NCI-H2029 (cell line): ENCODE results near the gene SLC15A1.
"Not testable (repeated sequence)": the region's sequence is repeated elsewhere in the genome, so short reads cannot be mapped to it uniquely, and the experiment has no call there.

Experiments
- DNase-seq: peaks from one replicate; lab custom pipeline; 2025; lab: John Stamatoyannopoulos, UW

Gene SLC15A1

DNA sequence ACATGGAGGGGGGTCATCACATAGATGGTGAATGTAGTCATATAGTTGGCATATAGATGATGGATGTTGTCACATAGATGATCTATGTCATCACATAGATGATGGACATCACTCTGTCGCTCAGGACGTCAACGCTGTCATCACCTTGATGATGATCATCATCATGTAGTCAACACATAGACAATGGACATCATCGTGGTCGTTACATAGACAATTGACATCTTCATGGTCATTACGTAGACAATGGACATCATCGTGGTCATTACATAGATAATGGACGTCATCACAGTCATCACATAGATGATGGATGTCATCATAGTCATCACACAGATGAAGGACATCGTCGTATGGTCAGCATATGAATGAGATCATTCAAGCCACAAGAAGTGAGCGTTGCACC lies 28.6 kb upstream of the SLC15A1 start:
- DNase-seq, result no peak

DNA sequence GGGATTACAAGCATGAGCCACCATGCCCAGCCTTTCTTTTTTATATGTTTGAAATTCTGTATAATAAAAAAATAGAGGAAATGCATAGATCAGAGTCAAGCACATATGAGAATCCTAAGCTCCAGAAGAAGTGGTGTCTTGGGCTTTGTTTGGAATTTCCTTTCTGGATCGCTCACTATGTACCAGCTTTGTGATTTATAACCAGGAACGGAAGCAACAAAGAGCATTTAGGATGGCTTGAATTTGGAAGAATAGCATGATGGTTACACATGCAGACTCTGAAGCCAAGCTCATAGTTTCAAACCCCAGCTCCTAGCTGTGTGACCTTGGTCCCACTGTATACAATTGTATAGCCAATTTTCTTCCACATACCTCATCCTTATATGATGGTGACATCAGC lies 28.0 kb upstream of the SLC15A1 start:
- DNase-seq, result no peak

DNA sequence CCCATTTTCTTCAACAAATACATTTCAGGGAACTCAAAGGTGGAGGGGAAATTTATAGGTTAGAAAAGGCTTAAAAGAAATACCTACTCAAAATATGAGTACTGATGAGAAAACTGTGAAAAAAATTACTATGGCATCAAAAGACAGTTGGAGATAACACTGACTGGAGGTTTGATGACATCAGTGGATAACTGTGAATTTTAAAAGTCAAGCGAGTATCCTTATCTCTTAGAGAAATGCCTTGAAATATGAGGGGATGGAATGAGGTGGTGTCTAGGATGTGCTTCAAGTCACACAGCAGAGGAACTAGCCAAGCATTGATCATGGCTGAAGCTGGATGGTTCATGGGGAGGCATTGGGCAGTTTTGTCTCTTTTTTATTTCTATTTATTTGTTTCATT lies 27.2 kb upstream of the SLC15A1 start:
- no peak for DNase-seq

DNA sequence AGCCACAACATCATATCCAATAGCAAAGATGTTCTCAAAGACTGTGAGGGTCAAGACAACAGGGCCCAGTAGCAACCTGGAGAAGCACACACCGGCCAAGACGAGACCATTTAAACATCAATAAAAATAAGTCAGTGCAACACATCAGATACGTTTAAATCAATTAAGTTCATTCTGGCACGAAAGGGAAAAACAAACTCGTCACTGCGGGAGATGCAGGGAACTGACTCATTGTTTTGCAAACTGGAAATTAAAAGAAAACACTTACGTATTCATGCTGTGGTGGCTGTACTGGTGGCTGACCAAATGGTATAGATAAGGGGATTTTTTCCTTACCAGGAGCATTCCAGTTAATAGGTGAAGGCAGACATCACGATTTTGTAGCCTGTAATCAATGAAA lies 26.3 kb upstream of the SLC15A1 start:
- no peak for DNase-seq

DNA sequence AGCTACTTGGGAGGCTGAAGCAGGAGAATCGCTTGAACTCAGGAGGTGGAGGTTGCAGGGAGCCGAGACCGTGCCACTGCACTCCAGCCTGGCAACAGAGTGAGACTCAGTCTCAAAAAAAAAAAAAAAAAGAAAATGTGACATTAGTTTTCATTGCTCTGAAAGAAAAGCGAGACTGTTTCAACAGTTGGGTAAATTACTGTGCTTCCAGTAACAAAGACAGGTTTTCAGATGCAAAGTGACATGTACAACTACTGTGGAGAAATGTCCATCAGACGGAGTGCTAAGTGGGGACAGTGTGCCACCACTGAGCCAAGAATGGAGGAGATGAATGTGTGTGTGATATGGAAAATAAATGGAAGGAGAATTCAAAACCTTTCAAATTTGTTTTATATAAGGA lies 24.2 kb upstream of the SLC15A1 start:
- no peak for DNase-seq

DNA sequence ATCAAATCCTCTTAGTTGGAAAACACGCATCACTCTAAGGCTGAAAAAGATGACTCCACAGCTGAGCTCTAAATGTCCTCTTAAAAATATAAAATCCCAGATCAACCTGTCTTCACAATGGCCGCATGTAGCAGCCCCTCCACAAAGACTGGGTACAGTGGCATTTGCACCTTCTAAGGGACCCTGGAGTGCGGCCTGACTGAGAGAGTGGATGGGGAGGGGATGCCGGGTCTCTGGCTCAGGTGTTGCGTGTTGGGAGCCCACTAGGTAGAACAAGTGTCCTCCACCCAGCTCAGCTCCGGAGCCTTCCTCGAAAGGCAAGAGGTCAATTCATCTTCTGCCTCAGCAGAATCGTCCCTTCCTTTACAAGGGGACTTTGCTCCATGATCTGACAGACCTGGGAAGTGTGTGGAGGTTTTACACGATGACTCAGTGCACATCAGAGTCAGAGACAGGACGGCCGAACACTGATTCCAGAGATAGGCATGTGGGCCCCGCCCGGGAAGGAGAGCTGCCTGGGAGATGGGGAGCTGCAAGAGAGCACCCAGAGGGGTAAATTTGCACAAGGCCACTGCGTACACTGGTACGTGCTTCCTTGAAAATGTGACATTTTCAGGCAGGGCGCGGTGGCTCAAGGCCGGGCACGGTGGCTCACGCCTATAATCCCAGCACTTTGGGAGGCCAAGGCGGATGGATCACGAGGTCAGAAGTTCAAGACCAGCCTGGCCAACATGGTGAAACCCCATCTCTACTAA lies 23.5 kb upstream of the SLC15A1 start:
- DNase-seq, result no peak

DNA sequence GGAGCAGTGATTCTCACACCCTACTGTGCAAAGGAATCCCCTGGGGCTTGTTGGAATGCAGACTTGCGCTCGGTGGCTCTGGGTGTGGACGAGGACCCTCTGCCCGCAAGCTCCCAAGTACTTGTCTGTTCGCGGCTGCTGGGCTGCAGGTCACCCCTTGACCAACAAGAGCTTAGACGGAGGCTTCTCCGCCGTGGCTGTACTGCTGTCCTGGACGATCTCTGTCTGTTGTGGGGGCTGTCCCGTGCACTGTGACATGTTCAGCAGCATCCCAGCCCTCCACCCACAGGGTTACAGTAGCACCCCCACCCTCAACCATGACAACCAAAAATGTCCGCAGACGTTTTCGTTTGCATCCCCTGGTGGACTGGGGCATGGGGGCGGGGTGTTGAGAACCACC lies 22.9 kb upstream of the SLC15A1 start:
- DNase-seq, result no peak

DNA sequence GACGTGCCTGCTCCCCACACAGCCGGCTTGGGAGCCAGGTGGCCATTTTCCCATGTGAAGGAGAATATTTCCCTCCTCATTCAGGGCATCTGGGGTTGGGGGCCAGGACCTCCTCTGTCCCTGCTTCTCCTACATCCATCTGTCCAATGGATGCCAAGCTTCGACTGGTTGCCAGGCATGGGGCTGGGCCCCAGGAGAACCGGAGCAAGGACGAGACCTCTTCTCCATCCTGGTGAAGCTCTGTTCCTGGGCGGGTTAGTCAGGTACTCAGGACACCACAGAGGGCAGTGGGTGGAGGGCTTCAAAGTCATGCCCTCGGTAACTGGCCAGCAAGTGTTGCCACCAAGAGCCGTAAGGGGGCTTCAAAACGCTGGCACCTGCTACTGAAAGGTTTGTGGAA lies 22.3 kb upstream of the SLC15A1 start:
- DNase-seq, result no peak

DNA sequence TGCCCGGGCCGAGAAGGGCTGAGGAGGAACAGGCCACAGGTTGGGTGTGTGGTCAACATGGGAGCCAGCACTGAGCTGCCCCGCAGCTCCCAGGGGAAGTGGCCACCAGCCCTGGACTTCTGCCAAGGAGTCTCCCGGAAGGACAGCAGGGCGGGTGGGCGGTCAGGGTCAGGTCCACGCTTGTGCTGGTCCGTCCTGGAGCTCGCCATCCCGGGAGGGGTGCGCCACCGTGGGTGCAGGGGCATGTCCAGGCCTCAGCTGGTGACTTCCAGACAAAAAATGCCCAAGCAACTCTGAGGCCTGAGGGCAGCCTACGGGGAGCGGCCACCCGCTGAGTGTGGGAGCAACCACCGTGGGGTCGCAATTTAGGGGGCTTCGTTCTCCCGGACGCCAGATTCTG lies 21.4 kb upstream of the SLC15A1 start:
- no peak for DNase-seq

DNA sequence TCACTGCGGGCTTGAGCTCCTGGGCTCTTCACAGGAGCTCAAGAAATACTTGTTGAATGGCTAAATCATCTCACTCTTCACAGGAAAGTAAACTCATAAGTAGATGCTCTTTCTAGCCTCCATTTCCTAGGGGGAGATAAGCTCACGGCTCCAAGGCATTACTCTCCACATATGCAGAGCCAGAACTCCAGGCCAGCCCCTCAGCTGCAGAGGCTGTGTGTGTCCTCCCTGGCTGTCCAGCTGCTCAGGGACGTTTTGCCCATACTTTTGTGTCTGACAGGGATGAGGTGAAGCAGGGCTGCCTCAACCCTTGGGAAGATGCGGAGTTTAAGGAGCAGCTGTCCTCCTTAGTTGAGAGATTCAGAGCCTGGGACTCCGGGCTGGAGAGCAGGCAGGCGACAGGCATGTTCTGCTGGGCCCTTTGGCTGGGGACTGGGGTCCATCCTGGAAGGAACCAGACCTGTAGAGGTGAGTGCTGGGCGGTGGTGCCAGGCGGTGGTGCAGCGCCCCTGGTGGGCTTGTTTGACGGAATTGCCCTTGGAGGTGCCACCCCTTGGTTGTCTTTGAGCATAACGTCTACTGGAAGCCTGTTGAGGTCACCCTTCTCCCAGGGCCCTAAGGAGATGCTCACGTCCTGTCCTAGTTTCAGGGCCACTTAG lies 20.5 kb upstream of the SLC15A1 start:
- no peak for DNase-seq

DNA sequence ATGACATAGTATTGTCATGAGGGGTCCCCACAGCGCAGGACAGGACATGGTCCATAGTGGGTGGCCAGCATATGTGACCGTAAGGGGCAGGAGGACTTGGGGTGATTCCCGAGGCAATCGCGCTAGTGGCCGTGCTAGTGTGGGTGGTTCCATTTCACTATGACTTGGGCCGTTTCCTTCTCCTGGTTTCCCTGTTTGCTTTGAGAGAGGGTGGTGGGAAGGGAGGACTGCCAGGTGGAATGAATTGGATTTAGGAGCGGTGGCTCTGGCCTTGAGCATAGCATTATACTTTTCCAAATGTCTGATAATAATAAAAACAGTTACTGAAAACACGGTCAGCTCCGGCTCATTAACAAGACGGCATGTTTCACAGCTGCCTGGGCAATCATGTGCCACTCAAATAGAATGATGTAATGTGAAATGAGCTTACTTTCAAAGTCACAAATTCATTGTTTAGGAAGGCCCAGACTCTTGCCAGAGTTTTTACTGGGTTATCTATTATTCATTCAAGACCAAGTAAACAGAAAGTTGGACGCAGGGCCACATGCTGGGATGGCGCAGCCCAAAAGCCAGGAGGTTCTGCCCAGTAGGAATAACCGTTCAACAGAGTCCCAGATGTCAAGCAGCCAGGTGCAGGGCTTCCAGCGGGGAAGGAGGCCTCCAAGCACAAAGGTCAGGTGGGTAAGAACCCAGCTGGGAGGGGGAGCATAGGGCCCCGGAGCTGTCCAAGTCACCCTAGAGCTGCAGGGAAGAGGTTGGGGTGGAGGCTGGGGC lies 19.6 kb upstream of the SLC15A1 start:
- DNase-seq, result no peak

DNA sequence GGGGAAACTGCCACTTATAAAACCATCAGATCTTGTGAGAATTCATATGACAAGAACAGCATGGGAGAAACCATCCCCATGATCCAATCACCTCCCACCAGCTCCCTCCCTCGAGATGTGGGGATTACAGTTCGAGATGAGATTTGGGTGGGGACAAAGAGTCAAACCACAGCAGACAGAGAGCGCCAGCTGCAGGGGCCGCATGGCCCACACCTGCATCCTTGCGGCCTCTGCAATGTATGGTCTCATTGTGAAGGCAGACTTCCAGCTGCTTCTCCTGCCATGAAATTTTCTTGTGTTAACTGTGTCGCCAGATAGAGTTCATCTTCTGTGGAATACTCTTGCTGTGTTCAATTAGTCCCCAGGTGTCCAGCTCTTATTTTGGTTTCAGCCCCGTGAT lies 17.3 kb upstream of the SLC15A1 start:
- DNase-seq, result no peak

DNA sequence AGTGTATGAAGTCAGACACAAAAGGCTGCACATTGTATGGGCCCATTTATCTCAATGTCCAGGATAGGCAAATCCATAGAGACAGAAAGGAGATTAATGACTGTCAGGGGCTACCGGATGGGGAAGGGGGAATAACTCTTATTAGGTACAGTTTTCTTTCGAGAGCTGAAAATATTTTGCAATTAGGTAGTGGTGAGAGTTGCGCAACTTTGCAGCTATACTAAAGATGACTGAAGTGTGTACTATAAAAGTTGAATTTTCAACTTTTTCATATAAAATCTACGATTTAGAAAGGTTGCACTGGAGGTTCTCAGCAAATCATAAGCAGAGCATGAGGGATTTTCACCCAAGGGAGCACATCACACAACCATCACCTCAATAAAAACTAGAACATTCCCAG lies 16.1 kb upstream of the SLC15A1 start:
- no peak for DNase-seq

DNA sequence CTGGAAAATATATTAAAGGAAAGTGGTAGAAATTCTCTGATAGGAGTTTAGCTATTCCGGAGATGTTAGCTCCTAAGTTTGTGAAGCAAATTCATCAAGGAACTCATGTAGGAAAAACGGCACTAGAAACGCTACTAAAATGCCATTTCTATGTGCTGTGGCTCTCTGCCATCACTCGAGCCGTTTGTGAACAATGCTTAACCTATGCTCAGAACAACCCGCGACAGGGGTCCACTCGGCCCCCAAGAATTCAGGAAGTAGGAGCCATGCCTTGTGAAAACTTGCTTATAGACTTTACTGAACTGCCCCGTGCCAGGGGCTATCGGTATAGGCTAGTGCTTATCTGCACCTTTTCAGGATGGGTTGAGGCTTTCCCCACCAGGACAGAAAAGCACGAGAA lies 14.2 kb upstream of the SLC15A1 start:
- no peak for DNase-seq

DNA sequence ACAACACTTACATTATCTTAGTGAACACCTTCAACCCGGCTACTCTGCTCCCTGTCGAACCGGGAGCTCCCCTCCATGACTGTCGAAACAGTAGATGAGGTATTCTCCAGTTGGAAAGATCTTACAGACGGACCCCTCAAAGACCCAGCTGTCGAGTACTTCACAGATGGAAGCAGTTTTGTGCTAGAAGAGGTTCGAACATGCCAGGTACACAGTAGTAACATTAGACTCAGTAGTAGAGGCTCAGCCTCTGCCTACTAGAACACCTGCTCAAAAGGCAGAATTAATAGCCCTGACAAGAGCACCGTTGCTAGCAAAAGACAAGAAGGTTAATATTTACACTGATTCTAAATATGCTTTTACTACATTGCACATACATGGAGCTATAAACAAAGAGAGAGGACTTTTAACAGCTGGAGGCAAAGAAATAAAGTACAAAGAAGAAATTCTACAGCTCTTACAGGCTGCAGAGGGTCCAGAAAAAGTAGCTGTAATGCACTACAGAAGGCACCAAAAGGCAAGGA lies 13.6 kb upstream of the SLC15A1 start:
- no peak for DNase-seq

DNA sequence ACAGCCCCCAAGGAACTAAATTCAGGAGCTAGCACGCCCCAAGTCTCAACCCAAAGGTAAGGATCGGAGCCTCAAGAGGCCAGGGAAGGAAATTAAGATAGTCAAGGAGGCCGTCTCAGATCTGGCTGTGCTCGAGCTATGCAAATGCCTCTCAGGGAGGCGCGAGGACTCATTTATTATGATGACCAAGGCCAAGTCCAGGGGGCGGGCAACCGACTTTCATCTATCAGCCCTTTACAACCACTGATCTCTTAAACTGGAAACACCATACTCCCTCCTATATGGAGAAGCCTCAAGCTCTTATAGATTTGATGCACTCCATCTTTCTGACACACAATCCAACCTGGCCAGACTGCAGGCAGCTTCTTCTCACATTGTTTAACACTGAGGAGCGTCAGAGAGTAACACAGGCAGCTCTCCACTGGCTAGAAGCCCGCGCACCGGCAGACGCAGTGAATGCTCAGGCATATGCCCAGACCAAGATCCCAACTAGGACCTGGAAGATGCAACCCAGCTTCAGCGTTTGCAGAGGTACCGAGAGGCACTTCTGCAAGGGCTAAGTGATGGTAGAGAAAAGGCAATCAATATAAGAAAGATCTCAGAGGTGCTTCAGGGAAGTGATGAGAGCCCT lies 9.6 kb upstream of the SLC15A1 start:
- no peak for DNase-seq

DNA sequence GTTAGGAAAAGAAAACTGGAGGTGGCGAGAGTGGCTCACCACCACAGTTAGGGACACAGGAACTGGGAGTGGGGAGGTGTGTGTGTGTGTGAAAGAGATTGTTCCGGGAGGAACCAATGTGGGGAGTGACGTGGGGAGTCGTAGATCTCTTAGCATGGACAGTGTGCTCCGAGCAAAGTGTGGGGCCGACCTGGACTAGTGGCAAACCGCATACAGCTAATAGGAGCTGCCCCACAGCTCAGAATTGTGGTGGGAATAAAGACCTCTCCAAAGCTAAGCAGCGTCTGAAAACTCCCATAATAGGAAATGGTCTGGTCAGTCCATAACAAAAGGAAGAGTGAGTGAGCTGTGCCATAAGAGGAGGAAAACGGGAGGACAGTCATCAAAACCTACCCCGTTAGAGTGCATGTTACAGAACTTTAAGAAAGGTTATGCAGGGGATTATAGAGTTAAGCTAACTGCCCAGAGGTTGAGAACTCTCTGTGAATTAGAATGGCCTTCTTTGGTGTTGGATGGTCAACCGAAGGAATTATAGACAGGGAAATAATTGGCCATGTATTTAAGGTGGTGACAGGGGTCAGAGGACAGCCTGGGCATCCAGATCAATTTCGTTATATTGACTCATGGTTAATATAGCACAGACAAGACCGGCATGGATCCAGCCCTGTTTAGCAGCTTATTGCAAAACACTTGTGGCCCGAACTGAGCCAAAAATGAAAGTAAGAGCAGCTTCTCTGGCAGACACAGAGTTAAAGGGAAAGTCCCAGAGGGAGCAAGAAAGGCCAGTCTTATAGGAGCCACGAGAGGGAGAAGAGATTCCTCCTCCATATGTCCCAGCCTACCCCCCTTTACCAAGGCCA lies 8.9 kb upstream of the SLC15A1 start:
- no peak for DNase-seq

DNA sequence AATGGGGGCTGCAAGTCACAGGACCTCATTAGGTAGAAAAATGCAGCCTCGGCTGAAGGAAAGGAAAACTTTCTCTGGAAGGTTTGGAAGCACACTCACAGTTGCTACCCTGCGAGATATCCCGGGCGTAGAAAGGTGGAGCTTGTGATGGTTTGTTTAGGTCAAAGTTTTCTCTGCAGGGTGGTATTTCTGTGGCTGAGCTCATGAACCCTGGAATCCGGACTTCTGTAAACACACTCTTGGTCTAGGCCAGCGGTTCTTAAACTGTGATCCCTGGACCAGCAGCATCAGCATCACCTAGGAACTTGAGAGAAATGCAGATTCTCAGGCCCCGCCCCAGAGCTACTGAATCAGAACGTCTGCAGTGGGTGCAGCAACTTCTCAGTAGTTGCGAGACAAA lies 3.3 kb upstream of the SLC15A1 start:
- DNase-seq, result no peak

DNA sequence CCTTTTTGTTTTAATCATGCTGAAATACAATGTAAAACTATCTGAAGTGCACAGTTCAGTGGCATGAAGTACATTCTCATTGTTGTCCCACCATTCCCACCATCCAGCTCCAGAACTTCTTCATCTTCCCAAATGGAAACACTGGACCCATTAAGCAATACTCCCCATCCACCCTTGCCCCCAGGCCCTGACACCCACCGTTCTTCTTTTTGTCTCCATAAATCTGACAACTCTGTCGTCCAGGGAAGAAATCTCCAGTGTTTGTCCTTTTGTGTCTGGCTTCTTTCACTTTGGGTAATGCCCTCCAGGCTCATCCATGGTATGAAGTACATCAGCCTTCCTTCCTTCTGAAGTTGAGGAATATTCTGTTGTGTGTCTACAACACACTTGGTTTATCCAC lies 2.6 kb upstream of the SLC15A1 start:
- DNase-seq, result no peak

DNA sequence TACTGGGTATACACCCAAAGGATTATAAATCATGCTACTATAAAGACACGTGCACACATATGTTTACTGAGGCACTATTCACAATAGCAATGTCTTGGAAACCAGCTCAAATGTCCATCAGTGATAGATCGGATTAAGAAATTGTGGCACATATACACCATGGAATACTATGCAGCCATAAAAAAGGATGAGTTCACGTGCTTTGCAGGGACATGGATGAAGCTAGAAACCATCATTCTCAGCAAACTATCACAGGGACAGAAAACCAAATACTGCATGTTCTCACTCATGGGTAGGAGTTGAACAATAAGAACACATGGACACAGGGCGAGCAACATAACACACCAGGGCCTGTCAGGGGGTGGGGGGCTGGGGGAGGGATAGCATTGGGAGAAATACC lies 2.0 kb upstream of the SLC15A1 start:
- not testable (repeated sequence) for DNase-seq

DNA sequence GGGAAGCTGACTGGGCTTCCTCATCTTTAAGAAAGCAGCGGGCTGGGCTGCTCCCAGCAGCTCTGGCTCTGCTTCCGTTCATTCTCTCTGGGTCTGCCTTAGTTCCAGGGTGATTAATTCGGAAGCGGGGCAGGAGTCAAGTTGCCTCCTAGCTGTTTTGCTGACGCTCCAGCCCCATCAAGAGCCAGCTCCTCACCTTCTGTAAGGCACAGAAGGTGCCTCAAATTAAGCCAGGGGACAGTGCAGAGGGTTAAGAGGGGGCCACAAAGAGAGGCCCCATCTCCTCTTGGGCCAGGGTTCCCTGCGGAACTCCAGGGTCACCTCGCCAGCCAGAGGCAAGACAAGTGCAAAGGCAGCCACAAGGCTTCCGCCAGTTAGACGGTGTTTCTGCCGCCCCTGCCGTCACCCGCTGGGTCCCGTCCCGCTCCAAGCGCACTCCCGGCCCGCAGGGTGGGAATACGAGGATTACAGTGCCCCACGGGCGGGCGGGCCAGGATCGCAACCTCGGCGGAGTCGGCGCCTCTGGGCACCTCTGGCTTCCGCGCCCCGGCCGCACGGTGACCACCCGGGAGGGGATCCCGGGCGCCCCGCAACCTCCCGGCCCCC lies 508 bp downstream of the SLC15A1 start:
- no peak for DNase-seq
